C4-2B (cell line): ENCODE measurements around the gene C5orf58.

Source experiments
- CTCF ChIP-seq: fragments of 450-650 bp; conservative IDR thresholded peaks from 2 replicates; pipeline ENCODE4 v1.5.1; 2017; ENCODE audit warnings: mild to moderate bottlenecking
- ZFX ChIP-seq: fragments of 450-650 bp; IDR thresholded peaks from 2 replicates; pipeline ENCODE4 v1.6.1; 2017

GRCh38 chr5:170263906-170264305, 31.1 kb downstream of the C5orf58 start:
- TF ChIP-seq CTCF (no peak), ZFX (no peak)
